Loucy (cell line): Measurements from ENCODE around the gene BICD1.

Experiments used
- H2AFZ ChIP-seq: fragments of 200-600 bp; sonication (generic); 2 replicates; pipeline ENCODE4 v1.6.0; 2016; ENCODE audit warnings: antibody characterized with exemption, mild to moderate bottlenecking, low read length, moderate library complexity
- H3F3A ChIP-seq: fragments of 200-600 bp; 2 replicates; pipeline ENCODE4 v1.6.0; 2016; ENCODE audit warnings: antibody characterized with exemption, low read depth, mild to moderate bottlenecking
- H3K27me3 ChIP-seq: fragments of 200-600 bp; sonication (generic); 2 replicates; pipeline ENCODE4 v1.6.1; 2014; ENCODE audit warnings: low read length, mild to moderate bottlenecking; ENCODE audit not compliant: insufficient read depth, poor library complexity, severe bottlenecking
- H3K36me3 ChIP-seq: fragments of 200-600 bp; sonication (generic); 2 replicates; pipeline ENCODE4 v1.6.1; 2016; ENCODE audit warnings: low read length; ENCODE audit not compliant: insufficient read depth
- H3K4me1 ChIP-seq: fragments of 200-600 bp; sonication (generic); 2 replicates; pipeline ENCODE4 v1.5.1; 2014; ENCODE audit warnings: low read length, mild to moderate bottlenecking; ENCODE audit not compliant: insufficient read depth, poor library complexity, severe bottlenecking
- H3K4me2 ChIP-seq: fragments of 200-600 bp; sonication (generic); 2 replicates; pipeline ENCODE4 v1.6.0; 2014; ENCODE audit warnings: antibody characterized with exemption, low read length, low read depth, mild to moderate bottlenecking; ENCODE audit not compliant: poor library complexity, severe bottlenecking
- H3K4me3 ChIP-seq: fragments of 200-600 bp; sonication (generic); 2 replicates; pipeline ENCODE4 v1.5.1; 2014; ENCODE audit warnings: low read length, mild to moderate bottlenecking, mixed read lengths; ENCODE audit not compliant: poor library complexity, severe bottlenecking
- H3K79me2 ChIP-seq: fragments of 200-600 bp; sonication (generic); 2 replicates; pipeline ENCODE4 v1.6.1; 2014; ENCODE audit warnings: low read length; ENCODE audit not compliant: insufficient read depth
- H3K9ac ChIP-seq: fragments of 200-600 bp; sonication (generic); 2 replicates; pipeline ENCODE4 v1.6.0; 2014; ENCODE audit warnings: mild to moderate bottlenecking, low read depth, low read length, moderate library complexity; ENCODE audit not compliant: poor library complexity, severe bottlenecking
- H3K9me2 ChIP-seq: fragments of 200-600 bp; sonication (generic); replicated peaks from 2 replicates; pipeline ENCODE4 v1.6.1; 2016; ENCODE audit warnings: low read depth, low read length, mixed read lengths
- H3K9me3 ChIP-seq: fragments of 200-600 bp; sonication (generic); 2 replicates; pipeline ENCODE4 v1.6.1; 2014; ENCODE audit warnings: mild to moderate bottlenecking, antibody characterized with exemption, low read length, low read depth; ENCODE audit not compliant: insufficient read depth
- H4K20me1 ChIP-seq: fragments of 200-600 bp; sonication (generic); 2 replicates; pipeline ENCODE4 v1.6.0; 2014; ENCODE audit warnings: antibody characterized with exemption, low read length, mild to moderate bottlenecking; ENCODE audit not compliant: insufficient read depth, poor library complexity, severe bottlenecking
- EZH2phosphoT487 ChIP-seq: fragments of 200-600 bp; IDR thresholded peaks from 2 replicates; pipeline ENCODE4 v1.6.1; 2018; ENCODE audit warnings: antibody characterized with exemption, mild to moderate bottlenecking, moderate library complexity, borderline replicate concordance
- TF ChIP-seq, protein P1 (sequence below): fragments of 200-600 bp; sonication (generic); conservative IDR thresholded peaks from 2 replicates; pipeline ENCODE4 v1.5.1; 2014; ENCODE audit warnings: mild to moderate bottlenecking, antibody characterized with exemption, low read length

Gene BICD1

GRCh38 chr12:32265951-32266350 is 159.3 kb downstream of the BICD1 start:
- Histone ChIP-seq H3K4me2 (peak overlapping the region; percentile 71), H3K36me3 (no peaks in the 10 kb centered on the region), H3K4me1 (peaks cover 62% of the 10 kb centered on the region), H3K4me3 (peak overlapping the region; percentile 63), H2AFZ (0 out of 2 replicates have a peak overlapping the region, but pooled peaks have one; percentile 32), H4K20me1 (no peaks in the 10 kb centered on the region), H3K9me2 (no peaks in the 10 kb centered on the region), H3K27me3 (no peaks in the 10 kb centered on the region), H3K9ac (peak overlapping the region; percentile 64), H3K9me3 (no peaks in the 10 kb centered on the region), H3K79me2 (peaks cover 12% of the 10 kb centered on the region), H3F3A (peaks cover 11% of the 10 kb centered on the region)
- no peak for TF ChIP-seq EZH2phosphoT487
- TF ChIP-seq, protein P1, sequence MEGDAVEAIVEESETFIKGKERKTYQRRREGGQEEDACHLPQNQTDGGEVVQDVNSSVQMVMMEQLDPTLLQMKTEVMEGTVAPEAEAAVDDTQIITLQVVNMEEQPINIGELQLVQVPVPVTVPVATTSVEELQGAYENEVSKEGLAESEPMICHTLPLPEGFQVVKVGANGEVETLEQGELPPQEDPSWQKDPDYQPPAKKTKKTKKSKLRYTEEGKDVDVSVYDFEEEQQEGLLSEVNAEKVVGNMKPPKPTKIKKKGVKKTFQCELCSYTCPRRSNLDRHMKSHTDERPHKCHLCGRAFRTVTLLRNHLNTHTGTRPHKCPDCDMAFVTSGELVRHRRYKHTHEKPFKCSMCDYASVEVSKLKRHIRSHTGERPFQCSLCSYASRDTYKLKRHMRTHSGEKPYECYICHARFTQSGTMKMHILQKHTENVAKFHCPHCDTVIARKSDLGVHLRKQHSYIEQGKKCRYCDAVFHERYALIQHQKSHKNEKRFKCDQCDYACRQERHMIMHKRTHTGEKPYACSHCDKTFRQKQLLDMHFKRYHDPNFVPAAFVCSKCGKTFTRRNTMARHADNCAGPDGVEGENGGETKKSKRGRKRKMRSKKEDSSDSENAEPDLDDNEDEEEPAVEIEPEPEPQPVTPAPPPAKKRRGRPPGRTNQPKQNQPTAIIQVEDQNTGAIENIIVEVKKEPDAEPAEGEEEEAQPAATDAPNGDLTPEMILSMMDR: no peak

DNA sequence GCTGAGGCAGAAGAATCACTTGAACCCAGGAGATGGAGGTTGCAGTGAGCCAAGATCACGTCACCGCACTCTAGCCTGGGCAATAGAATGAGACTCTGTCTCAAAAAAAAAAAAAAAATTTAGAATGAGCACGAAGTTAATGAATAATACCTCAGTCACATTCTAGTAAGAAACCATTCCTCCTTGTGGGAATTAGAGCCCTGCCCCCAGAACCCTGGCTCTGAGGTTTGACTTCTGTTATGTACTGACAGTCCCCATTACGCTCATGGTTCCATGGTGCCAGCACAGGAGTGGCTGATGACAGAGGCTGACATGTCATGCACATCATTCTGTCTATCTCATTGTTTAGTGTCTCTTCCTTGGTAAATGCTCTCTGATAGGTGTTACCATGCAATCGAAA is 160.1 kb downstream of the BICD1 start:
- H2AFZ ChIP-seq: no peak overlapping the region
- no peaks in the 10 kb centered on the region for H3K36me3 ChIP-seq
- H3K9me3 ChIP-seq: no peaks in the 10 kb centered on the region
- H3K9me2 ChIP-seq: no peaks in the 10 kb centered on the region
- H3K27me3 ChIP-seq: no peaks in the 10 kb centered on the region
- peaks cover 11% of the 10 kb centered on the region for H3F3A ChIP-seq
- H3K4me3 ChIP-seq: no peak overlapping the region
- TF ChIP-seq, protein P1: no peak
- TF ChIP-seq EZH2phosphoT487: no peak
- H4K20me1 ChIP-seq: no peaks in the 10 kb centered on the region
- H3K9ac ChIP-seq: no peak overlapping the region
- H3K4me1 ChIP-seq: peaks cover 62% of the 10 kb centered on the region
- no peak overlapping the region for H3K4me2 ChIP-seq
- peaks cover 12% of the 10 kb centered on the region for H3K79me2 ChIP-seq

DNA sequence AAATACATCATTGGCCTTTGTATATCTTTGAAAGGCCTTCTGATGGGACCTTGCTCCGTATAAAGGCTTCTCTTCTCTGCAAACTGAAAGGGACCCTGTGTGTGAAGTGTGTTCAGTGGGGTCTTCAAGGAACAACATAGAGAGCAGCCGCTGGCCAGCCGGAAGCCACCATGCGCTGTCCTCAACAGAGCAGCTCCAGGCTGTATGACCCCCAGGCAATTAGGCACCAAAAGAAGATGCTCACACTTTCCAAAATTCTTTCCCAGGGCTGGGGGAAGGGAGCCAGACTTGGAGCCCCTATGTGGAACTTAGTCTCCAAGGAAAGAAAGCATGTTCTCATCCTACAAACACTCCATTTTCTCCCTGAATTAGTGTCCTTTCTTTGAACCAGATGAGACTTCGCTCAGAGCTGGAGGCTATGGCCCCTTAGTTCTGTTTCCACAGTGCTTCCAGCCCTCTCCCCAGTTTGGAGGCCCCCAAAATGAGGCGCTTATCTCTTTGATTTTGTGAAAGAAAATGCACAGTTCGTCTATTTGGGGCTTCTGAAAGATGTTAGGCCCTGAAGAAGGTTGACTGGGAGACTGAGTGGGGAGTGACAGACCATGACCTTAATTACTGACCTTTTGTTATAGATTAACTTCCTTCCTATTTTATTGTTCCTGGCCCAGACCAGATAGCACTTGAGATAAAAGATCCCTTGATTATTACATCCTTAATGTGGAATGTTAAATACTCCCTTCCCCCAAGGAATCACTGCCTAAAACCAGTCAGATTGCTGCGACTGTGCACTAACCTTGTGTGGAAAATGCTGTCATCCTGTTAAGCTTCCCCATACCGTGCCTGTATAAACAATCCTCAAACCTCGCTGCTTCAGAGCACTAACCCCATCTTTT is 164.4 kb downstream of the BICD1 start:
- Histone ChIP-seq H3K79me2 (peaks cover 7% of the 10 kb centered on the region; the same call in 1 of the 2 replicates), H3K36me3 (no peaks in the 10 kb centered on the region), H3K9me3 (no peaks in the 10 kb centered on the region), H3K9ac (no peak overlapping the region), H3K4me1 (peaks cover 51% of the 10 kb centered on the region), H3K9me2 (no peaks in the 10 kb centered on the region), H3K4me3 (no peak overlapping the region), H2AFZ (no peak overlapping the region), H3K27me3 (no peaks in the 10 kb centered on the region), H3F3A (no peaks in the 10 kb centered on the region), H3K4me2 (peak overlapping the region; percentile 11), H4K20me1 (no peaks in the 10 kb centered on the region)
- no peak for TF ChIP-seq EZH2phosphoT487
- TF ChIP-seq, protein P1: no peak
